Head of caudate nucleus (tissue), 42 donors: ENCODE results near the gene SLC10A2.

Source experiments
- DNase-seq, 42 donors: peaks; one replicate each; pipeline versions ENCODE4 v3.0.0 to v3.0.0-alpha.2; 2020 to 2021; ENCODE audit warnings: mixed read lengths in 7 of 42
- intact Hi-C: fragments of 100-400 bp; cut with DNase I; formaldehyde crosslinking; loops from one replicate; pipeline ENCODE4 v1.15.0; 2022

Gene SLC10A2

DNA sequence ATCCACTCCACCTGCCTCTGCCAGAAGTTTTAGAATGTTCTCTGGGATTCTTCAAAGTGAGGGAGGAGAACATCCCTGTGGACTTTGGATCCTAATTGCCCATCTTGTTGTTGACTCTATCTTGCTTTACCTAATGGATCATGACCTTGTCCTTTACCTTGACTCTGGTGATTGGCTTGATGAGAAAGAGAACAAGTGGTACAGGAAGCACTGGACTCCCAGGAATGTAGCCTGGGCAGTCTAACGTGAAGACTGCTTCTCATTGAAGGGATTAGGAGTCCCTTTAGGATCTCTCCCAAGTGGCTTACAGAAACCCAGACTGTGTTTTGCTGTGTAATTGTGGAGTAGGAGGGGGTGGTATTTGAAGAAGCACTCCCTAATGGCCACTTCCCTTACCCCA, 63.9 kb downstream of the SLC10A2 start:
- intact Hi-C loops = no loop called here
- DNase-seq = no peak

DNA sequence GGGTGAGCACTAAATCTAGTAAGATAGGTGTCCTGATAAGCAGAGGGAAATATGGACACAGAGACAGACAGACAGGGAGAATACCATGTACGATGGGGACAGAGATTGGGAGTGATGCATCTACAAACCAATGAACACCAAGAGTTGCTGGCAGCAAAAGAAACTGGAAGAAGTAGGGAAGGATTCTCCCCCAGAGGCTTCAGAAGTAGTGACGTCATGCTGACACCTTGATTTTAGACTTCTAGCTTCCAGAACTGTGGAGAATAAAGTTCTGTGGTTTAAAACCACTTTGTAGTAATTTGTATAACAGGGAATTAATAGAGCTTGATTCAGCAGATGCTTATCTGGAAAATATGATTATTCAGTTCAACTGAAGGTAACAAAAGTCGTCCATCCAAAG, 66.1 kb downstream of the SLC10A2 start:
- intact Hi-C loops = no loop called here
- no peak for DNase-seq

- DNase-seq = no peak
- intact Hi-C loops = no loop called here
Measured at GRCh38 chr13:102999499-102999898, 66.7 kb downstream of the SLC10A2 start.
